HG03442 (cell line): ENCODE results near the gene TBC1D22A.
"Not testable (repeated sequence)": the region's sequence is repeated elsewhere in the genome, so short reads cannot be mapped to it uniquely, and the experiment has no call there.

ENCODE experiments used
- ATAC-seq: cut with Tn5 transposase; IDR thresholded peaks from one replicate; pipeline ENCODE4 v1.9.1; 2021; ENCODE audit warnings: mild to moderate bottlenecking, moderate library complexity; ENCODE audit not compliant: unreplicated experiment

TBC1D22A gene

DNA sequence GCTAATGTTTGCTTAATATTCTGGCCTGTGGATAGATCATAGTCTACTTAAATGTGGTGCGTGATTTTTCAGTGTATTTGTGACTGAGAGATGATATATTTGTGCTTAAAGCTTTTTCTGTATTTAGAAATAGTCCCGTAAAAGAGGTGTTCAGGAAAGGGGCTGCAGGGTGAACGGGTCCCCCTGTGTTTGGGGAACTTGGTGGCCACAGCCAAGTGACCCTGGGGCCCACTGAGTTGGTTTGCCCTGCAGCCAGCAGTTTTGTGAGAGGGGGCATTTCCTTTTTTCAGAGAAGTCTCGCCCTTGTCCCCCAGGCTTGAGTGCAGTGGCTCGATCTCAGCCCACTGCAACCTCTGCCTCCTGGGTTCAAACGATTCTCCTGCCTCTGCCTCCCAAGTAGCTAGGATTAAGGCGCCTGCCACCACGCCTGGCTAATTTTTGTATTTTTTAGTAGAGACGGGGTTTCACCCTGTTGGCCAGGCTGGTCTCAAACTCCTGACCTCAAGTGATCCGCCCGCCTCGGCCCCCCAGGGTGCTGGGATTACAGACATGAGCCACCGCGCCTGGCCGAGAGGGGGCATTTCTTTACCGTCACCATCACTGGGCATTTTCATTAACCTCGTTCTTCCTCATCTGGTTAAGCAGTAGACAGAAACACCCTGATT is 287.4 kb downstream of the TBC1D22A start:
- ATAC-seq, result not testable (repeated sequence)

GRCh38 chr22:47050401-47051051 is 288.1 kb downstream of the TBC1D22A start:
- ATAC-seq, result no peak

- no peak for ATAC-seq
Measured at GRCh38 chr22:47051441-47052071, 289.1 kb downstream of the TBC1D22A start.

DNA sequence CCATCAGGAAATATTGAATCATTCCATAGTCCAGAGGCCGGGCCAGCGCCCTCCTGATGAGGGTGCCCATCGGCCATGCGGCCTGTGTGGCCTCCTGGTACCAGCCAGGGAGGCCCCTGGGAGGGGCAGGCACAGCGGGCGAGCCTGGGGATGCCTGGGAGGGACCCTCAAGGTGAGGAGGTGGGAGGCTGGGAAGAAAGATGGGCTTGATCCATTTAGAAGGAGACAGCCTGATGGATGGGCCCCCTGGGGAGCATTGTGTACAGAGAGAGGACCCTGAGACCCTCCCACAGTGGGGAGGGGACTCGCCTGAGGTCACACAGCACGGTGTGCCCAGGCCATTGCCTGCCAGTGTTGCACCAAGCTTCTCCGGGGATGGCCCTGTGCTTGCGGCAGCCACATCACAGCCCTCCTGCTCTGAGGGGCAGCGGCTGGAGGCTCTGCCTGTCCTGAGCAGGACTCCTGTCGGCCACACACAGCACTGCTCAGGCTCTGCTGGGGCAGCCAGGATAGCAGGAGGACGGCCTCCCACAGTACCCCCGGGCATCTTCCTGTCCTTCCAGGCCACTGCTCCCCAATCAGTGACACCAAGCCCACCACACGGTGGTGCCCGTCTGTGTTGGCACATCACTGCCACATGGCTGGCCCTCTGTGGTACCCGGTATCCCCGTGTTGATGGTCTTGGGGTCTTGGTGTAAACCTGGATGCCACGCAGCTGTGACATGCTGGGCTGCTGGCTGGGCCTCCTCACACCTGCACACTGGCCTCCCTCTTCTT is 290.0 kb downstream of the TBC1D22A start:
- no peak for ATAC-seq

GRCh38 chr22:47053013-47053725 is 290.7 kb downstream of the TBC1D22A start:
- ATAC-seq, result no peak

- ATAC-seq, result no peak
Measured at GRCh38 chr22:47053726-47054141, 291.3 kb downstream of the TBC1D22A start.

DNA sequence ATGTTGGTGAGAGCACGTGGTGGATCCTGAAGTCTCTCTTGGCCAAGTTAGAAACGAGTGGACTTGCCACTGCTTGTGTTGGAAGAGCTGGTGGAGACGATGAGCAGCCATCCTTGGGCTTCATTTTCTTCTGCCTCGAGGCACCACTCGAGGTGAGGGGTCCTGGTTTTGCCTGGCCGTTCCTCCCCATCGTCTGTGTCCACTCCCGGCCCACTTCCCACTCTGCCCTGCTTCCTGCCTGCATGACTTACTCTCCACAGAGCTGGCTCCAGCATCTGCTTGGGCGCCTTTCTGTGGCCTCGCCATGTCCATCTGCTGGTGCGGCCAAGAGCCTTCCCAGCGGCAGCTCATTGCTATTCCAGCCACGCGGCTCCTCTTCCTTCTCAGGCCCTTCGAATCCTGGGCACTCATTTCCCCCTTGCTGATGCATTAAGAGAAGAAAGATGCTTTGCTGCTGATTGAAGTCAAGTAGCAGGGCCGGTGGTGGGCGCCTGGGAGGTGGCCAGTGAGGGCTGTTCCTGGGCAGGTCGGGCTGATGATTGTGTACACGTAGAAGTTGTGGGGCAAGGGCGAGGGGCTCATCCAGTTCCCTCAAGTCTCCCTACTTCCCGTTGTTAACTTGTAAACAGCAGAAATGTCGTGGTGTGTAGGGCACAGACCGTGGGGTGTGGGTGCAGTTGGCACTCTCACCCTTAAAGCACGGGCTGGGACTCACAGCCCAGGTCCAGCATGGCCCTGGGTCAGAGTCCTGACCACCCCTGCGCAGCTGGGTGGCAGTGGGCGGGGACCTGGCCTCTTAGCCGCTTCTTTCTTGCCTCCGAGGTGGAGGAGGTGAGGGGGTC is 292.0 kb downstream of the TBC1D22A start:
- ATAC-seq, result no peak

- no peak for ATAC-seq
Measured at GRCh38 chr22:47055073-47055355, 292.6 kb downstream of the TBC1D22A start.

GRCh38 chr22:47055461-47055860 is 293.0 kb downstream of the TBC1D22A start:
- no peak for ATAC-seq

GRCh38 chr22:47055921-47056320 is 293.5 kb downstream of the TBC1D22A start:
- ATAC-seq, result no peak

GRCh38 chr22:47056361-47056760 is 293.9 kb downstream of the TBC1D22A start:
- no peak for ATAC-seq

- ATAC-seq, result no peak
Measured at GRCh38 chr22:47056776-47057470, 294.5 kb downstream of the TBC1D22A start.

- no peak for ATAC-seq
Measured at GRCh38 chr22:47057916-47058585, 295.6 kb downstream of the TBC1D22A start.

GRCh38 chr22:47059076-47059475 is 296.6 kb downstream of the TBC1D22A start:
- no peak for ATAC-seq

GRCh38 chr22:47059701-47060161 is 297.3 kb downstream of the TBC1D22A start:
- no peak for ATAC-seq

- no peak for ATAC-seq
Measured at GRCh38 chr22:47060718-47061117, 298.3 kb downstream of the TBC1D22A start.

GRCh38 chr22:47061226-47061625 is 298.8 kb downstream of the TBC1D22A start:
- ATAC-seq, result no peak

DNA sequence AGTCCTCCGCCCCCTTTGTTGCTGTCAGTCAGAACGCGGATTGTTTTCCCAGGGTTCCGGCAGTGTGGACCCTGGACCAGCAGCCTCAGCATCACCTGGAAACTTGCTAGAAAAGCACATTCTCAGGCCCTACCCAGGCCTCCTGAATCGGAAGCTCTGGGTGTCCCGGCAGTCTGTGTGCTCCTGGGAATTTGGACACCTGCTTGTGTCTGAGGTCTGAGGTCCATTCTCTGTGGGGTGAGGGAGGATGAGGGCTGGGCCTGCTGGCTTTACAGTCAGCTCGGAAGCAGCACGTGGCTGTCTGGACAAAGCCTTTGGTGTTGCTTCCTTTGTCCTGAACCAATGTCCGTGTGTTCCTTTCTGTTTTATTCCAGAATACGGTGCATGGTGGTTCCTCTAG is 299.7 kb downstream of the TBC1D22A start:
- ATAC-seq, result no peak

- no peak for ATAC-seq
Measured at GRCh38 chr22:47063071-47063509, 300.6 kb downstream of the TBC1D22A start.
